Activated T-helper 1 cell treated with anti-CD3 and anti-CD28 coated beads, Interleukin-12 subunit alpha, Interleukin-12 subunit beta, Interleukin-2, Interleukin-4 antibody, amounts not matched to agents 30 ng/mL and 10 ng/mL and 1 ng/mL, durations not matched to agents 14 hours and 24 hours and 36 hours (primary cell): ENCODE measurements around the gene NPTN. TPM values are rescaled to one million over a fixed set of nuclear protein-coding genes. Genes with fewer than 3 reads are reported as not detected.

Source experiments
- DNase-seq: peaks from one replicate; pipeline ENCODE4 v3.0.0; 2021; ENCODE audit warnings: low spot score
- H3K27ac Mint-ChIP-seq: one replicate; pipeline ENCODE4 v1.8.0; 2021; ENCODE audit warnings: mild to moderate bottlenecking, mixed read lengths
- H3K27me3 Mint-ChIP-seq: one replicate; pipeline ENCODE4 v1.8.0; 2022; ENCODE audit warnings: mild to moderate bottlenecking, moderate library complexity, mixed read lengths; ENCODE audit not compliant: insufficient read depth
- H3K36me3 Mint-ChIP-seq: one replicate; pipeline ENCODE4 v1.8.0; 2021; ENCODE audit warnings: low read depth, mixed read lengths
- H3K4me1 Mint-ChIP-seq: one replicate; pipeline ENCODE4 v1.8.0; 2021; ENCODE audit warnings: low read depth, mixed read lengths
- H3K4me3 Mint-ChIP-seq: one replicate; pipeline ENCODE4 v1.8.0; 2021; ENCODE audit warnings: mild to moderate bottlenecking, moderate library complexity, mixed read lengths
- H3K9me3 Mint-ChIP-seq: one replicate; pipeline ENCODE4 v1.8.0; 2021; ENCODE audit warnings: mixed read lengths
- intact Hi-C: fragments of 100-400 bp; cut with micrococcal nuclease; formaldehyde crosslinking; loops from one replicate; pipeline ENCODE4 v1.15.1; 2024
- total RNA-seq: library from RNA; stranded (reverse); gene quantifications from 2 replicates; pipeline ENCODE4 v1.2.3, GENCODE V29; 2022

NPTN gene
- total RNA-seq, 1 donor from 2014 or later: 91.2 TPM

- Mint-ChIP-seq H3K36me3 (no peaks in the 10 kb centered on the region), H3K9me3 (no peaks in the 10 kb centered on the region), H3K4me3 (no peak overlapping the region), H3K27me3 (peaks cover 3% of the 10 kb centered on the region), H3K4me1 (no peaks in the 10 kb centered on the region), H3K27ac (no peak overlapping the region)
- intact Hi-C loops: no loop called here
- DNase-seq: no peak
Observed at GRCh38 chr15:73539212-73540128, 93.7 kb downstream of the NPTN start.

- peaks cover 3% of the 10 kb centered on the region for H3K27me3 Mint-ChIP-seq
- no peak overlapping the region for H3K27ac Mint-ChIP-seq
- no peak for DNase-seq
- no peaks in the 10 kb centered on the region for H3K9me3 Mint-ChIP-seq
- H3K4me1 Mint-ChIP-seq: no peaks in the 10 kb centered on the region
- no peak overlapping the region for H3K4me3 Mint-ChIP-seq
- no peaks in the 10 kb centered on the region for H3K36me3 Mint-ChIP-seq
- intact Hi-C loops: no loop called here
Observed at GRCh38 chr15:73538563-73539211, 94.5 kb downstream of the NPTN start.

GRCh38 chr15:73538123-73538522, 95.1 kb downstream of the NPTN start:
- Mint-ChIP-seq H3K27ac (no peak overlapping the region), H3K9me3 (no peaks in the 10 kb centered on the region), H3K4me3 (no peak overlapping the region), H3K4me1 (no peaks in the 10 kb centered on the region), H3K27me3 (peaks cover 3% of the 10 kb centered on the region), H3K36me3 (no peaks in the 10 kb centered on the region)
- intact Hi-C loops: no loop called here
- DNase-seq: no peak

- H3K9me3 Mint-ChIP-seq: no peaks in the 10 kb centered on the region
- intact Hi-C loops: no loop called here
- no peak overlapping the region for H3K4me3 Mint-ChIP-seq
- no peaks in the 10 kb centered on the region for H3K4me1 Mint-ChIP-seq
- no peaks in the 10 kb centered on the region for H3K36me3 Mint-ChIP-seq
- H3K27me3 Mint-ChIP-seq: peaks cover 15% of the 10 kb centered on the region
- no peak overlapping the region for H3K27ac Mint-ChIP-seq
- no peak for DNase-seq
Observed at GRCh38 chr15:73530649-73531048, 102.5 kb downstream of the NPTN start.

GRCh38 chr15:73527598-73527997, 105.6 kb downstream of the NPTN start:
- DNase-seq: no peak
- Mint-ChIP-seq H3K36me3 (no peaks in the 10 kb centered on the region), H3K27ac (no peak overlapping the region), H3K9me3 (no peaks in the 10 kb centered on the region), H3K27me3 (peaks cover 28% of the 10 kb centered on the region), H3K4me1 (no peaks in the 10 kb centered on the region), H3K4me3 (no peak overlapping the region)
- intact Hi-C loops: no loop called here

- no peak overlapping the region for H3K27ac Mint-ChIP-seq
- intact Hi-C loops: no loop called here
- H3K27me3 Mint-ChIP-seq: peaks cover 32% of the 10 kb centered on the region
- no peaks in the 10 kb centered on the region for H3K36me3 Mint-ChIP-seq
- H3K4me3 Mint-ChIP-seq: no peak overlapping the region
- no peaks in the 10 kb centered on the region for H3K9me3 Mint-ChIP-seq
- no peak for DNase-seq
- H3K4me1 Mint-ChIP-seq: no peaks in the 10 kb centered on the region
Observed at GRCh38 chr15:73524919-73525318, 108.3 kb downstream of the NPTN start.

- no peaks in the 10 kb centered on the region for H3K9me3 Mint-ChIP-seq
- no peak overlapping the region for H3K27ac Mint-ChIP-seq
Observed at GRCh38 chr15:73522011-73522410, 111.2 kb downstream of the NPTN start.

GRCh38 chr15:73518876-73519733, 114.1 kb downstream of the NPTN start:
- Mint-ChIP-seq H3K4me3 (no peak overlapping the region), H3K9me3 (no peaks in the 10 kb centered on the region), H3K4me1 (peaks cover 4% of the 10 kb centered on the region), H3K36me3 (no peaks in the 10 kb centered on the region), H3K27ac (no peak overlapping the region), H3K27me3 (peaks cover 14% of the 10 kb centered on the region)
- intact Hi-C loops: no loop called here
- no peak for DNase-seq

More at GRCh38 chr15:73522011-73522410, 111.2 kb downstream of the NPTN start:
- no peak for DNase-seq
- no peaks in the 10 kb centered on the region for H3K36me3 Mint-ChIP-seq
- intact Hi-C loops: no loop called here
- H3K4me3 Mint-ChIP-seq: no peak overlapping the region
- peaks cover 4% of the 10 kb centered on the region for H3K4me1 Mint-ChIP-seq
- H3K27me3 Mint-ChIP-seq: peaks cover 28% of the 10 kb centered on the region

- intact Hi-C loops: no loop called here
- Mint-ChIP-seq H3K4me1 (peaks cover 4% of the 10 kb centered on the region), H3K27me3 (peaks cover 9% of the 10 kb centered on the region), H3K9me3 (no peaks in the 10 kb centered on the region), H3K27ac (no peak overlapping the region), H3K4me3 (no peak overlapping the region), H3K36me3 (no peaks in the 10 kb centered on the region)
- no peak for DNase-seq
Observed at GRCh38 chr15:73518180-73518862, 114.9 kb downstream of the NPTN start.

- Mint-ChIP-seq H3K27me3 (peaks cover 9% of the 10 kb centered on the region), H3K4me3 (no peak overlapping the region), H3K36me3 (no peaks in the 10 kb centered on the region), H3K9me3 (no peaks in the 10 kb centered on the region), H3K4me1 (peaks cover 4% of the 10 kb centered on the region), H3K27ac (no peak overlapping the region)
- intact Hi-C loops: no loop called here
- no peak for DNase-seq
Observed at GRCh38 chr15:73517566-73517965, 115.6 kb downstream of the NPTN start.

- no peak overlapping the region for H3K27ac Mint-ChIP-seq
- no peaks in the 10 kb centered on the region for H3K9me3 Mint-ChIP-seq
- H3K36me3 Mint-ChIP-seq: no peaks in the 10 kb centered on the region
- intact Hi-C loops: no loop called here
- DNase-seq: no peak
- peaks cover 5% of the 10 kb centered on the region for H3K27me3 Mint-ChIP-seq
- H3K4me3 Mint-ChIP-seq: no peak overlapping the region
- peaks cover 4% of the 10 kb centered on the region for H3K4me1 Mint-ChIP-seq
Observed at GRCh38 chr15:73515527-73515926, 117.7 kb downstream of the NPTN start.
